HCT116 (cell line): Measurements from ENCODE around the gene C16orf74. TPM values are rescaled to one million over a fixed set of nuclear protein-coding genes. Genes with fewer than 3 reads are reported as not detected.
A peak's percentile ranks its signal among the peaks of the same experiment; 100 is the strongest.

Experiments
- ATAC-seq: fragments of 200-7000 bp; cut with Tn5 transposase; 2 replicates; pipeline ENCODE4 v1.9.1; 2020; ENCODE audit warnings: mild to moderate bottlenecking, moderate library complexity
- BruUV-seq: library from RNA; stranded (reverse); fragments of 400-500 nt; replicated peaks from 2 replicates; lab custom pipeline; 2021; lab: Mats Ljungman, UMichigan
- CTCF ChIA-PET: fragments of 300-600 bp; sonication (Branson Sonifier 250); formaldehyde crosslinking; loops from one replicate; lab custom pipeline; 2021; ENCODE audit warnings: antibody characterized with exemption; lab: Charles Lee
- POLR2A ChIA-PET: fragments of 300-600, 350-600 bp; sonication (Branson Sonifier 250); formaldehyde crosslinking; loops from one replicate; lab custom pipeline; 2021; ENCODE audit warnings: antibody characterized with exemption; lab: Charles Lee
- RAD21 ChIA-PET, 2 experiments: fragments of 300-600 bp; sonication (Branson Sonifier 250); formaldehyde crosslinking; loops; one replicate each; lab custom pipeline; 2023; ENCODE audit warnings: low total read pairs in 2 of 2; ENCODE audit not compliant: uncharacterized antibody in 2 of 2, unreplicated experiment in 2 of 2, low non-redundant PET in 1 of 2; lab: Charles Lee
- DNase-seq: peaks from one replicate; pipeline ENCODE4 v3.0.0-alpha.2; 2010; ENCODE audit warnings: low read depth, low spot score
- H2AFZ ChIP-seq: fragments of 200-600 bp; shearing (Covaris generic), sonication (generic); 2 replicates; pipeline ENCODE4 v1.6.1; 2017; ENCODE audit warnings: low read depth, mixed run types, mixed read lengths, antibody characterized with exemption, low read length; ENCODE audit not compliant: poor library complexity, severe bottlenecking
- H3K27ac ChIP-seq: 2 replicates; pipeline ENCODE4 v1.5.1; 2012; ENCODE audit warnings: low read depth, low read length
- H3K27me3 ChIP-seq: fragments of 200-600 bp; sonication (generic); 2 replicates; pipeline ENCODE4 v1.6.1; 2016; ENCODE audit warnings: mixed run types, low read length, mixed read lengths; ENCODE audit not compliant: insufficient read depth
- H3K36me3 ChIP-seq, 2 experiments: fragments of 200-500 bp in 1 of 2; fragments of 200-600 bp in 1 of 2; sonication (Bioruptor generic) in 1 of 2; sonication (generic) in 1 of 2; 2 replicates each; pipeline versions ENCODE4 v1.5.1 to v1.6.1; 2014 to 2016; ENCODE audit warnings: low read length in 2 of 2, inconsistent platforms in 1 of 2, mixed read lengths in 1 of 2, mixed run types in 1 of 2; ENCODE audit not compliant: insufficient read depth in 2 of 2, control insufficient read depth in 1 of 2
- H3K4me1 ChIP-seq, 2 experiments: fragments of 200-600 bp in 1 of 2; sonication (generic) in 1 of 2; 2 replicates each; pipeline versions ENCODE4 v1.5.1 to v1.6.1; 2012 to 2017; ENCODE audit warnings: low read length in 2 of 2, inconsistent platforms in 1 of 2, mild to moderate bottlenecking in 1 of 2, mixed read lengths in 1 of 2, mixed run types in 1 of 2, moderate library complexity in 1 of 2; ENCODE audit not compliant: insufficient read depth in 2 of 2, control insufficient read depth in 1 of 2
- H3K4me2 ChIP-seq: fragments of 200-600 bp; sonication (generic); 2 replicates; pipeline ENCODE4 v1.6.1; 2017; ENCODE audit warnings: mixed run types, low read length, mixed read lengths
- H3K4me3 ChIP-seq, 2 experiments: fragments of 200-600 bp in 1 of 2; sonication (generic) in 1 of 2; replicated peaks in 1 of 2; 2 replicates each; pipeline ENCODE4 v1.5.1; 2011 to 2016; ENCODE audit warnings: low read length in 2 of 2, control low read depth in 1 of 2, low read depth in 1 of 2, mild to moderate bottlenecking in 1 of 2, mixed read lengths in 1 of 2, mixed run types in 1 of 2
- H3K79me2 ChIP-seq: fragments of 200-600 bp; sonication (generic); 2 replicates; pipeline ENCODE4 v1.6.1; 2017; ENCODE audit warnings: mild to moderate bottlenecking, mixed run types, low read length, moderate library complexity, mixed read lengths; ENCODE audit not compliant: insufficient read depth
- H3K9ac ChIP-seq: fragments of 200-600 bp; sonication (generic); 2 replicates; pipeline ENCODE4 v1.6.1; 2016; ENCODE audit warnings: low read length, mixed read lengths
- H3K9me2 ChIP-seq: fragments of 200-600 bp; sonication (generic), shearing (Covaris generic); 2 replicates; pipeline ENCODE4 v1.6.1; 2017; ENCODE audit warnings: mixed run types, mild to moderate bottlenecking, moderate library complexity; ENCODE audit not compliant: insufficient read depth
- H3K9me3 ChIP-seq, 2 experiments: fragments of 200-500 bp in 1 of 2; fragments of 200-600 bp in 1 of 2; sonication (Bioruptor generic) in 1 of 2; sonication (generic) in 1 of 2; 2 replicates each; pipeline ENCODE4 v1.6.1; 2014 to 2017; ENCODE audit warnings: low read length in 2 of 2, mixed read lengths in 2 of 2, inconsistent platforms in 1 of 2, low read depth in 1 of 2, mild to moderate bottlenecking in 1 of 2, mixed run types in 1 of 2, moderate library complexity in 1 of 2; ENCODE audit not compliant: control insufficient read depth in 1 of 2, insufficient read depth in 1 of 2
- H4K20me1 ChIP-seq: fragments of 200-600 bp; sonication (generic), shearing (Covaris generic); 2 replicates; pipeline ENCODE4 v1.6.1; 2017; ENCODE audit warnings: mixed run types, mild to moderate bottlenecking, moderate library complexity; ENCODE audit not compliant: insufficient read depth
- ATF3 ChIP-seq: IDR thresholded peaks from 2 replicates; pipeline ENCODE4 v1.6.1; 2012
- CEBPB ChIP-seq: IDR thresholded peaks from 2 replicates; pipeline ENCODE4 v1.6.1; 2012; ENCODE audit warnings: low read depth
- EGR1 ChIP-seq: IDR thresholded peaks from 2 replicates; pipeline ENCODE4 v1.6.1; 2012; ENCODE audit warnings: low read depth
- EZH2phosphoT487 ChIP-seq: fragments of 200-600 bp; IDR thresholded peaks from 2 replicates; pipeline ENCODE4 v1.6.1; 2018; ENCODE audit warnings: antibody characterized with exemption, borderline replicate concordance
- FOSL1 ChIP-seq: IDR thresholded peaks from 2 replicates; pipeline ENCODE4 v1.6.1; 2012; ENCODE audit warnings: low read depth
- JUND ChIP-seq: IDR thresholded peaks from 2 replicates; pipeline ENCODE4 v1.6.1; 2012
- POLR2AphosphoS5 ChIP-seq: IDR thresholded peaks from 2 replicates; pipeline ENCODE4 v1.6.1; 2011; ENCODE audit warnings: mild to moderate bottlenecking, low read depth, low read length, moderate library complexity
- RAD21 ChIP-seq: IDR thresholded peaks from 2 replicates; pipeline ENCODE4 v1.6.1; 2012; ENCODE audit warnings: low read depth, mild to moderate bottlenecking
- YY1 ChIP-seq: IDR thresholded peaks from 2 replicates; pipeline ENCODE4 v1.6.1; 2011; ENCODE audit warnings: low read length, low read depth, moderate library complexity, mild to moderate bottlenecking; ENCODE audit not compliant: insufficient replicate concordance; ENCODE audit errors: extremely low read depth
- intact Hi-C: fragments of 100-400 bp; cut with micrococcal nuclease; formaldehyde crosslinking; loops from 2 replicates; pipeline ENCODE4 v1.10.0; 2022
- total RNA-seq: library from RNA; stranded (reverse); gene quantifications from one replicate; pipeline ENCODE4 v1.2.1, GENCODE V29; 2021; ENCODE audit not compliant: unreplicated experiment
- TF ChIP-seq, protein P1 (sequence below): IDR thresholded peaks from 2 replicates; pipeline ENCODE4 v1.6.1; 2012
- TF ChIP-seq, protein P2 (sequence below): IDR thresholded peaks from 2 replicates; pipeline ENCODE4 v1.6.1; 2012; ENCODE audit warnings: low read depth

The C16orf74 gene
- total RNA-seq, 1 experiment from 2014 or later, result 30.0 TPM

DNA sequence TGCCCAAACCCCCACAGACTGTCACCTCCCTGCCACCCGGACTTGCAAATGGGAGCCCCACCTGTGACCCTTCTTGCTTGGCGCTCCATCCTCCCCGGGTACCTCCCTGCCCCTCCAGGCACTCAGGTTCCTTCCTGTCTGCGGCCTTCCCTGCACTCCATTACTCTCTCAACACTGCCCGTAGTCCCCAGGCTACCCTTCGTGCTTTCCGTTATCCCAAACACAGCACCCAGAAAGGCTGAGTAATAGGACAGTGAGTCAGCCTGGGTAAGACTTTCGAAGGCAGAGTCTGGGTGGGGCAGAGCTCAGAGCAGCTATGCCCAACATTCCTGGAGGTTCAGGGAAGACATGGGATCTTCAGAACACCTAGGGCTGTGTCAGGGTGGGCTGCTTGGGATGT, 16.6 kb upstream of the C16orf74 start:
- Histone ChIP-seq H4K20me1 (no peaks in the 10 kb centered on the region), H3K79me2 (no peaks in the 10 kb centered on the region), H3K9me2 (no peaks in the 10 kb centered on the region), H3K27ac (peak overlapping the region; percentile 35), H3K4me3 (peak overlapping the region in 1 of 2 experiments; percentile 42; a peak in 2 of 4 replicates), H3K27me3 (peaks cover 3% of the 10 kb centered on the region; the same call in 1 of the 2 replicates), H3K9ac (peak overlapping the region; percentile 35), H3K4me2 (peak overlapping the region; percentile 90), H3K9me3 (no peaks in the 10 kb centered on the region), H3K36me3 (no peaks in the 10 kb centered on the region), H2AFZ (peak overlapping the region; percentile 84), H3K4me1 (peaks cover 15 to 20% of the 10 kb centered on the region in 2 experiments)
- CTCF ChIA-PET, result interaction anchor here (0.9 to 1.0 kb wide), 2 partner anchors 8 to 52 kb away, joined by 4 read pairs; no protein-coding TSS in a partner anchor
- intact Hi-C loops, result no loop called here
- BruUV-seq, result no TSS peak
- TF ChIP-seq JUND (no peak; the same call in none of the 2 replicates), YY1 (peak; percentile 45), CEBPB (no peak), FOSL1 (peak; percentile 88)
- peak; percentile 98 for ATAC-seq
- POLR2A ChIA-PET, result no interaction called here
- RAD21 ChIA-PET, result interaction anchor here in 1 of 2 experiments (0.7 kb wide), 1 partner anchor 431 kb away, joined by 3 read pairs; no protein-coding TSS in a partner anchor
- DNase-seq, result peak; percentile 67

- TF ChIP-seq EGR1 (no peak), EZH2phosphoT487 (no peak), POLR2AphosphoS5 (no peak), RAD21 (no peak), ATF3 (no peak), YY1 (no peak), CEBPB (no peak)
- TF ChIP-seq, protein P1, sequence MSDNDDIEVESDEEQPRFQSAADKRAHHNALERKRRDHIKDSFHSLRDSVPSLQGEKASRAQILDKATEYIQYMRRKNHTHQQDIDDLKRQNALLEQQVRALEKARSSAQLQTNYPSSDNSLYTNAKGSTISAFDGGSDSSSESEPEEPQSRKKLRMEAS, result no peak
- TF ChIP-seq, protein P2, sequence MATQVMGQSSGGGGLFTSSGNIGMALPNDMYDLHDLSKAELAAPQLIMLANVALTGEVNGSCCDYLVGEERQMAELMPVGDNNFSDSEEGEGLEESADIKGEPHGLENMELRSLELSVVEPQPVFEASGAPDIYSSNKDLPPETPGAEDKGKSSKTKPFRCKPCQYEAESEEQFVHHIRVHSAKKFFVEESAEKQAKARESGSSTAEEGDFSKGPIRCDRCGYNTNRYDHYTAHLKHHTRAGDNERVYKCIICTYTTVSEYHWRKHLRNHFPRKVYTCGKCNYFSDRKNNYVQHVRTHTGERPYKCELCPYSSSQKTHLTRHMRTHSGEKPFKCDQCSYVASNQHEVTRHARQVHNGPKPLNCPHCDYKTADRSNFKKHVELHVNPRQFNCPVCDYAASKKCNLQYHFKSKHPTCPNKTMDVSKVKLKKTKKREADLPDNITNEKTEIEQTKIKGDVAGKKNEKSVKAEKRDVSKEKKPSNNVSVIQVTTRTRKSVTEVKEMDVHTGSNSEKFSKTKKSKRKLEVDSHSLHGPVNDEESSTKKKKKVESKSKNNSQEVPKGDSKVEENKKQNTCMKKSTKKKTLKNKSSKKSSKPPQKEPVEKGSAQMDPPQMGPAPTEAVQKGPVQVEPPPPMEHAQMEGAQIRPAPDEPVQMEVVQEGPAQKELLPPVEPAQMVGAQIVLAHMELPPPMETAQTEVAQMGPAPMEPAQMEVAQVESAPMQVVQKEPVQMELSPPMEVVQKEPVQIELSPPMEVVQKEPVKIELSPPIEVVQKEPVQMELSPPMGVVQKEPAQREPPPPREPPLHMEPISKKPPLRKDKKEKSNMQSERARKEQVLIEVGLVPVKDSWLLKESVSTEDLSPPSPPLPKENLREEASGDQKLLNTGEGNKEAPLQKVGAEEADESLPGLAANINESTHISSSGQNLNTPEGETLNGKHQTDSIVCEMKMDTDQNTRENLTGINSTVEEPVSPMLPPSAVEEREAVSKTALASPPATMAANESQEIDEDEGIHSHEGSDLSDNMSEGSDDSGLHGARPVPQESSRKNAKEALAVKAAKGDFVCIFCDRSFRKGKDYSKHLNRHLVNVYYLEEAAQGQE, result no peak
- Histone ChIP-seq H3K9me2 (no peaks in the 10 kb centered on the region), H3K79me2 (no peaks in the 10 kb centered on the region), H3K9ac (no peak overlapping the region), H3K9me3 (no peaks in the 10 kb centered on the region), H3K27me3 (peaks cover 3% of the 10 kb centered on the region; the same call in 1 of the 2 replicates), H3K36me3 (no peaks in the 10 kb centered on the region), H2AFZ (no peak overlapping the region), H3K27ac (no peak overlapping the region), H3K4me2 (no peak overlapping the region), H3K4me1 (peaks cover 15 to 20% of the 10 kb centered on the region in 2 experiments), H4K20me1 (no peaks in the 10 kb centered on the region), H3K4me3 (no peak overlapping the region)
- ChIA-PET CTCF (no interaction called here), RAD21 (no interaction called here), POLR2A (no interaction called here)
- no TSS peak for BruUV-seq
- intact Hi-C loops, result no loop called here
- ATAC-seq (no peak), DNase-seq (no peak)
Observed at GRCh38 chr16:85765767-85766166, 14.9 kb upstream of the C16orf74 start.
